GM19238 (cell line): ENCODE measurements around the gene GRK5.

Source experiments
- DNase-seq: peaks from one replicate; pipeline ENCODE4 v3.0.0; 2011; ENCODE audit warnings: low spot score; ENCODE audit not compliant: insufficient read length

Gene GRK5

DNA sequence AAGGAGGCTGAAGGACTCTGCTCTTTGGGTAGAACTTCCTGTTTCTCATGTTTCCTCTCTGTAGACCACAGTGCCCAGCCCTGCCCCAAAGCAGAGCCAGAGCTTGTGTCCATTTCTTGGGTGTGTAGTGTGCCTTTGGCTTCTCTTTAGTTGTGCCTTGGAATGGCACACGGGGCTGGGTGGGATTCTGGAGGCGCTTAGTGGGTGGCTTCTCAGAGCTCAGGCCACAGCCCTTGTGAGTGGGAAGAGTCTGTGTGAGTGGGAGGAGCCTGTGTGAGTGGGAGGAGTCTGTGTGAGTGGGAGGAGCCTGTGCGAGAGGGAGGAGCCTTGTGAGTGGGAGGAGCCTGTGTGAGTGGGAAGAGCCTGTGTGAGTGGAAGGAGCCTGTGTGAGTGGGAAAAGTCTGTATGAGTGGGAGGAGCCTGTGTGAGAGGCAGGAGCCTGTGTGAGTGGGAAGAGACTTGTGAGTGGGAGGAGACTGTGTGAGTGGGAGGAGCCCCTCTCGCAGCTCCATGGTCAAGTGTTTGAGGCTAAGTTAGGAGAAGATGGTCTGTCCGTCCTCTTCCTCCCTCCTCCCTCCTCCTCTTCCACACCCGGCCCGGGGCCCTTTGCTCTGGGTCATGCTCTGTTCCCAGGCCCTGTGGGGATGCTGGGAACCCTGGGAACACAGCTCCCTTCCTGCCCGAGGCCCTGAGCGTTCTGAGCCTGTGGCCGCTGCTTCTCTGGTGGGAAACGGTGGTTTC is 153.0 kb downstream of the GRK5 start:
- no peak for DNase-seq

DNA sequence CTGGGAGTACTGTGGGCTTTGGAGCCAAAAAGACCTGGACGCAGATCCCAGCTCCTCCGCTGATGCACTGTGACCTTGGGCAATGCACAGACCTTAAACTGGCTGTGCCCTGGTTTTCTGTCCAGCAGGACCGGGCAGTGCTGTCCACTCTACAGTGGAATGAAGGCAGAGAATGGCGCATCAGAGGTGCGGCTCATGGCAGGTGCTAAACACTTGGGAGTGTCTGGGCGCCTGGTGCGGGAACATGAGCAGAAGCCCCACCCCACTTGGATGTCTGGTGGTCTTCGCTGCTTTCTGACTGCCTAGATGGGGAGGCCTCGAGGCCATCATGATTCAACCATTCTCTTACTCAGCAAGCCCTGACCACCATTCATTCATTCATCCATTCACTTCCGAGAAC is 153.7 kb downstream of the GRK5 start:
- DNase-seq, result no peak

DNA sequence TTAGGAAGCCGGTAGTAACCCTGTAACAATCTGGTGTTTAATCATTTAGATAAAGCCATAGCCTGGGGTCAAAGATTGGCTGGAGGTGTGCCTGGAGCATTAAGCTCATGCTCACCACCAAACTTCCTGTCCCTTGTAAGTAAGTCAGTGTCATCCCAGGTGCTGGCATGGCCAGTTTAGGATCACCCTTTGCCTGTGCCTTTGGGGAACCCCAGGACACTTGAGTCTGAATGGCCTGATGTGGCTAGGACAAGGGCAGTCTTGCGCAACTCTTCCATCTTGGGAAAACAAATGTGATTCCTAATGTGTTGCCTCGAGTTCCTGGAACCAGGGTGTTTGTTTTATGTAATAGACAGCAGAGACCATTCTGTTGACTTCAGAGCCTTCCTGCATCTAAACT is 154.8 kb downstream of the GRK5 start:
- no peak for DNase-seq

DNA sequence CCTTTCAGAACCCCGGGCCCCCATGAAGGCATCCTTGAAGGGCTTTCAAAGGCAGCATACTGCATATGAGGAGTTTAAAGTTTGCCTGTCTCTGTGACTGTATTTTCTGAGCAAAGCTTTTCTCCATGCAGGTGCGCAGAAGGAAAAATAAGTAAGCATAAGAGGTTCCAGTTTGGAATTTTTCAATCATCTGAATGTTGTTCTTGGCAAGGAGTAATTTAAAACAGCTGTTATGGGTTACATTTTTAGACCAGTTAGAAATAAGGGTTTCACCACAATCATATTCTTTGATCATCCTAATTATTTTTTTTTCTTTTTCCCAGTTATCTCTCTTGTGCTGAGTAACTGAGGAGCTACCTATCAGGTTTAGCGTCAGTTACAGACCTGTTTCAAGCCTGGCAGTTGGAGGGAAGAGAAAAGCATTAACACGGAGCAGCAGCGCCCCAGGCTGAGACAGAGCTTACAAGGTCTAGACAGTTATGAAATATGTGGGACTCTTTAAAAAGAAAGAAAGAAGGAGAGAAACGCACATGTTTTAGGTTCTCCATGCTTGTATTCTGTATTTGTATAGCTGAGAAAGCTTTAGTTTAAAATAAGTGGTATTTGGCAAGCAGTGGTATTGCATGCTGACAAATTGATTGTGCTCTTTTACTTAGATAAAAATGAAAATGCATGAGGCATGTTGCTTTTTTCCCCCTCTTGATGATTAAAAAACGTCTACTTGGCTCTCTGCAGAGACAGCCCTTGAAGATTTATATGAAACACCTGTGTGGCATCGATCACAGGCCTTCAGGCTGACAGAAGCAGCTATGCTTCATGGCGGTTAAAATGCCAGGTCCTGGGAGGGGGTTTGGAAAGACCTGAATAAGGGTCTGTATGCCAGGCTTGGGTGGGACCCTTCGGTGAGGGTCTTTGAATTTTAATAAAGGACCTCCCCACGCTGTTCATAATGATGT is 157.6 kb downstream of the GRK5 start:
- no peak for DNase-seq

DNA sequence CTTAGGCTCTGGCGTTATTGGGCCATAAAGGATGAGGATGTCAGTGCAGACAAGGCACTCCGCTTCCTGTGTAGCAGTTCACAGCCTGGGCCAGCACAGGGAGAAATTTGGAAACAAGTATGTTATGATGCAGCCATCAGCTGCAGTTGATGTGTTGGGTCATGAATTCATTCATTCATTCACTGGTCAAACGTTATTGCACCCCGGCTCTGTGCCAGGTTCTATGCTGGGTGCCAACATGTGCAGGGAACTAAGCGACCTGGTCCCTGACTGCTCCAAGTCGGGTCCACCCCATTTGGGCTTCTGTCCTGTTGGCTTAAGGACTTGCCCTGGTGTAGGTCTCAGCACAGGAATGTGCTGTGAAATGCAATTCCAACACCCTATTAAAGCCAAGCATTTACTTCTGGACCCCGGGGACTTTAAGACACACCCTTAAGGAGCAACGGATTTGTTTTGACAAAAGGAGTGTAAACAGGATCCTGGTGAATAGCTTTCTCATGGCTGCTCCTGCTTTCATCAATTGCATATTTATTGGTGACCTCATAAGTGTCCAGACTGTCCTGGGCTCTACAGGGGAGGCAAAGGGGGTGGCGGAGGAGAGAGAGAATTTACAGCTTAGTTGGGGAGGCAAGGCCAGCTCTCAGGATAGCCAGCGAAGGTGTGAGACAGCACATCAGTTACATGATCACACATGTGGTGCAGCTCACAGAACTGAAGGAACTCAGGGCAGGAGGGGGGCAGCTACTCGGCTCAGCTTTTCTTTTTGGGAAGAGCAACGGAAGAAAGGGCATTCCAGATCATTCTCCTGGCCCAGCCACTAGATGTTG is 158.6 kb downstream of the GRK5 start:
- DNase-seq, result no peak

DNA sequence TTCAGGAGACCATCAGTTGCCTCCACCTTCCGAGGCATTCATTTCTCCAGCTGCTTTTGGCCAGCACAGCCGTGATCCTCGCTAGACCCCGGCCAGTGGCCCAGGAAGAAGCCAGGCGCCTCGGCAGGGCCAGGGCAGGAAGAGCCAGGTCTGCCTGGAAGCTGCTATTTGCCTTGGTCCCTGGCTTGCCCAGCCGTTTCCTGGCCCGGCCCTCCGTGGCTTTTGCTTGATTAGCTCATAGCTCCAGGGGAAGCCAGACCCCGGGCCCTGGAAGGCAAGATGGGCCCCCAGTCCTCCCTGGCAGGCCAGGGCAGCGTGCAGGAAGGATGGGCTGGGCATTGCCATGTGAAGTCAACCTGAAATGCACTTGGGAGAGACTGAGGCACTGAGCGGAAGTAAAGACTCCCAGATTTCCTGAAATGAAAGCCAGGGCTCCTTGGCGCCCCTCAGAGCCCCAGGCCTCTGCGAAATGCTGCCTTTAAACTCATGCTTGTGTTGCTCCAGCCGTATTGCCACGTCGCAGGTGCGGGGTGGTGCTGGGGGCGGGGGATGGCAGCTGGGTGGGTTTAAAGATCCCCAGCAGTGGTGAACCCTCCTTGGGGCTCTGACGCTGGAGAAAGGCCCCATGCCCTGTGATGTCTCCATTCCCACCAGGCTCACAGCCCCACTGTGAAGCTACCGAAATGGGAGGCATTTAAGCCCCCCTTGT is 160.6 kb downstream of the GRK5 start:
- no peak for DNase-seq

DNA sequence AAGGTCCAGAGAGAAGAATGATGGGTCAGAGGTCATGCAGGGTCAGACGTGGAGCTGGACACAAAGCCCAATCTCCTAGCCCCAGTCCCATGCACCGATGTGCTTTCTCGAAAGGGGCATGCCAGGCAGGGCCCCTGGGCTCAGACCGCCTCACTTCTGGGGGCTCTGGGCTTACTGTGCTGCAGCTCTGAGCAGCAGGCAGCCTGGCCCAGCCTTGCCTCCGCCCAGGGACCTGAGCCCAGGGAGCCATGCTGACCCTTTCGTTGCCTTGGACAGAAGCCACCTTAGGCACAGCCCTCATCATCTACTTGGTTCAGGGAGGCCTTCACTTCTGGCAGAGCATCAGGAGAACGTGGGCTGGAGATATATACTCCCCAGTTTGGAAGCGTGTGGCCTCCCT is 161.2 kb downstream of the GRK5 start:
- no peak for DNase-seq

DNA sequence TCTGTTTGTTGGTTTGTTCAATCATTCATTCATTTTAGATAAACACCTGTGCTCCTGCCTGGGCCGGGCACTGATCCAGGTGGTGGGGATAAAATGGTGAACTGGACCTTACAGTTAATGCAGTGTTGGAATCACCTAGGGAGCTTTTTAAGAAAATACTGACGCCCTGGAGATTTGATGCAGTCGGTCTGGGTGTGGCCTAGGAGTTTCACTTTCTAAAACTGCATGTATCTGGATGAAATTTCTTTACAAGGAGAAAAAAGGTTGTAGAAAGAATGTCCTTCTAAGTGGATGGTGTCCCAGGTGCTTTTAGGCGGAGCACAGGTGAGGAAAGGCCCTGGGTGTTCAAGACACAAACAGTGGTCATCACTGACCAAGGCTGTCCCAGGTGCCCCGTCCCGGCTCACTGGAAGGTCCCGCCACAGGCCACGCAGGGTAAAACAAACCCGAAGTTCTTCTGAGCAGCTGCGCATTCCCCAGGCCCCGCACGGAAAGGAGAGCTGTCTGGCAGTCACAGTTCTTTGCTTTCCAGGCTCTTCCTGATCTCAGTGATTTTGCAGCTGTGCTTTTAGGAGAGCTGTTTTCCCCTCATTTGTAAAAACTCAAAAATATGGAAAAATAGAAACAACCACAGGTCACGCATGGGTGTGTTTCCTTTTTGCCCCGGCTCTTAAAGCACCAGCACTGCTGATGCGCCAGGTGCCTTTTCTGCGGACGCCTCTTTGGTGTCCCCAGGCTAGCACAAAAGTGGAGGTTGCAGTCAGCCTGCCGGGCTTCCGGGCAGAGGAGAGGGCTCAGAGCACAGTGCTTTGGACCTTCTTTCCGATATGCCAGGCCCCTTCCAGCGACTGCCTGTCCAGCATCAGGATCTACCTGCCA is 161.9 kb downstream of the GRK5 start:
- peak; percentile 69 for DNase-seq

DNA sequence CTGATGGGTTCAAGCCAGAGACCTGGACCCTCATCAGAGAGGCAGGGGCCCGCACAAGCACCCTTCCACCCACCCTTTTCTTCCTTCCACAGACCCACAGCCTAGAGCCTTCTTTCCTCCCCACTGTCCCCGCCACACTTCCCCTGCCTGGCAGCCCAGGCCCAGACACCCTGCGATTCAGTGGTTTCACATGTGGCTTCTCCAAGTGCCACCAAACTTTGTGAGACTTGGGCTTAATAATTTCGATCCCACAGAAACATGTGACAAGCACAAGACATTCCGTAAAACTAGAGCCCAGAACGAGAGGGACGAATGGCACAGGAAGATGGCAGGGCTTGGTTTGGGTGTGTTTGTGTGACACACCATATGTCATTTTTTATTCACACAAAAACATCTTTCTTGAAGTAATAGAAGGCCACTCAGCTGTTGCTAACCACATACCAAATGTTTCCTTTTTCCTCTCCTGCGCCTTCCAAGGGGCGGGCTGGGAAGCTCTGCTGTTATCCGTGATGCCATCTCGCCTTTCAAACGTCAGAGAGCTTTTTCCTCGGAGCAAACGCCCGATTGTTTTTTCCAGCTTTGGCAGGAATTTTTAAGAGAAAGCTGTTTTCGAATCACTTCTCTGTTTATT is 162.9 kb downstream of the GRK5 start:
- DNase-seq, result no peak

DNA sequence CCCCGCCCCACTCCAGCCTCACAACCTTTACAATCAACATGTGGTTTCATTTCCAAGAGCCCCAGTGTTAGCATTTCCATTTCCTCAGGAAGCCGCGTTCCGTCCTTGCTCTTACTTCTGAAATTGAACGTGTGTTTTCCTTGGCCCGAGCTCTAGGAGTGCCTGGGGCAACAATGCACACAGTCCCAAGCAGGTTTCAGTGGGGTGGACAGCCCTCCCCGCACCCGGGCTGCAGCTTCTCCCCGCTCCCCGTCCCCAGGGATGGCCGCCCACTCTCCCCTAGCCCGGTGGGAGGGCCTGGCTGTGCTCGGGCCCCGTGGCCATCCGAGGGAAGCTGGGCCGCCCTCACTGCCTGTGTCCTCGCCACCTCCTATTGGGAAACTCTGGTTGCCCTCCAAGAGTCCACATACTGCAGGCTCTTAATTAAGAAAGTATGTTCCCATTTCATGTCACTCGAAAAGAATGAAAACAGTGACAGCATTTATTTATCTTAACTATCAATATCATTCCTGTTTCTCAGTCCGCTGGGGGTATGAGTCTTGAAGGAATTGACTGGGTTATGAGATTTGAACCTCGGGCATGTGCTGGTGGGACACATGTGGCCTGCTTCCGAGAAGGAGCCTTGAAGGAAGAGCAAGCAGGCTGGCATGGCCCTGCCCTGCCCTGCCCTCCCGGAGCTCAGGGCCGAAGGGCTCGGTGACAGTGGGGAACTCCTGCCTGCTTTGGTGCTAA is 163.8 kb downstream of the GRK5 start:
- no peak for DNase-seq

DNA sequence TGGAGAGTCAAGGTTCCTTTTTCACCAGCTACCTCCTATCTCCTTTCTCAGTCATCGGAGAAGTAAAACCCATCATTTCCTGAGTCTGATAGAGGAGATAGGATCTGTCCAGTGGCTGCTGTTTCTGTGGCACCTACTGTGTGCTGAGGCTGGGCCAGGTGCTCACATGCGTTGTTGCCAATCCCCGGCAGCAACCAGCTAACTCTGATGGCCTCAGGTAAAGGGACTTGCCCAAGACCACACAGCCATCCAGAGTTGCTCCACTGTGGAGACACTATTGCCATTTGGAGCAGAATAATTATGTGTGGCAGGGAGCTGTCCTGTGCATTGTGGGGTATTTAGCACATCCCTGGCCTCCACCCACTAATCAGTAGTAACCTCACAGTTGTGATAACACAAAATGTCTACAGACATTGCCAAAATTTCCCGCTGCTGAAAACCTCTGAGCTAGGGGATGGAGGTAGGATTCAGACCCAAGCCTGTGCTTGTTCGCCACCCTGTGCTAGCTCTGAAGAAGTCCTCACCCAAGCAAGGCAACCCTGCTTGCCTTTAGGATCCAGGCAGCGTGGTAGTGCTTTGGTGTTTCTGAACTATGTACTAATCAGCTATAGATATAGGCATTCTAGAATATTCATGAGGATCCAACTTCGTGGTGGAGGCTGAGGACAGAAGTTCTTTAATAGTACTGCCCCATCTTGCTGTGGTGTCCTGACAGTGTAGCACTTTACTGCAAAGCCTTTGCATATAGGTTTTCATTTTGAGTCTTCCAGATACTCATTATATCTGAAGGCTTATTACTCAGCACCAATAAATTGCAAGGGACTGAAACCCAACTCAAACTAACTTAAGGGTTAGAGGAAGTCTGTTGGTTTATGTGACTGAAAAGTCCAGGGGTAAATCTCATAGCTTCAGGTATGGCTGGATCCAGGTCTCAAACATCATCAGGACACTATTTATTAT is 164.6 kb downstream of the GRK5 start:
- DNase-seq, result no peak

DNA sequence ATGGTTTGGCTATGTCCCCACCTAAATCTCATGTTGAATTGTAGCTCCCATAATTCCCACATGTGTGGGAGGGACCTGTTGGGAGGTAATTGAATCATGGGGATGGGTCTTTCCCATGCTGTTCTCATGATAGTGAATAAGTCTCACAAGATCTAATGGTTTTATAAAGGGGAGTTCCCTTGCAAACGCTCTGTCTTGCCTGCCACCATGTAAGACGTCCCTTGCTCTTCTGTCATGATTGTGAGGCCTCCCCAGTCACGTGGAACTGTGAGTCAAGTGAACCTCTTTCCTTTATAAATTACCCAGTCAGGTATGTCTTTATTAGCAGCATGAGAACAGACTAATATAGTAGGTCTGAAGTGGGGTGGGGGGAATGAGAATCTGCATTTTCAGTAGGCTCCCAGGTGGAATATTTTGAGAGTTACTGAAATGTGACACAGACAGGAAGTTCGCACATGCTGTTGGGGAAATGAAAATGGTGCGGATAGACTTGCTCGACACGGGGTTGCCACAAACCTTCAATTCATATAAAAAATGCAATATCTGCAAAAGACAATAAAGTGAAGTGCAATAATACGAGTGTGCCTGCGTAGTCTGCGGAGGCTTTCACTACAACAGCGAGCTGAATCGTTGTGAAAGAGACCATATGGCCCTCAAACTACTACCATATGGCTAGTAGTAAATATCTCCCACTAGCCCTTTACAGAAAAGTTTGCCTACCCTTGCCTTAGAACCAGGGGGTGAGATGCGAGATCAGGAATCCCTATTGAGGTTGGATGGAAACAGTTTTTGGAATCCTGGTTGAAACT is 166.1 kb downstream of the GRK5 start:
- no peak for DNase-seq

DNA sequence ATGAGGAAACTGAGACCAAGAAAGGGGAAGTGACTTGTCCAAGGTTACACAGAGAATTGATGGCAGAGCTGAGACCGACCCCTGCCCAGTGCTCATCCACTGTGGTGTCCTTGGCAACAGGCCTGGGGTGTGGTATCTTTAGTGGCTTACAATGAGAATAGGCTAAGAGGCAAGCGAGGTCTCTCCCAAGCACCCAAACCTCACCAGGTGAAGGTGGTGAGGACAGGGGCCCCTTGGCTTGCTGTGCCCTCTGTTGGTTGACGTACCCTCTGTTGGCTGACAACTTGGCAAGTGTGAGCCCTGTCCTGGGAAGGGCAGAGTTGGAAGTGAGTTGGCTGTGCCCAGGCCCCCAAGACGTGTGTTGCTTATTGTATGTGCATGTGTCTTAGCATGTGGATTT is 166.9 kb downstream of the GRK5 start:
- no peak for DNase-seq

DNA sequence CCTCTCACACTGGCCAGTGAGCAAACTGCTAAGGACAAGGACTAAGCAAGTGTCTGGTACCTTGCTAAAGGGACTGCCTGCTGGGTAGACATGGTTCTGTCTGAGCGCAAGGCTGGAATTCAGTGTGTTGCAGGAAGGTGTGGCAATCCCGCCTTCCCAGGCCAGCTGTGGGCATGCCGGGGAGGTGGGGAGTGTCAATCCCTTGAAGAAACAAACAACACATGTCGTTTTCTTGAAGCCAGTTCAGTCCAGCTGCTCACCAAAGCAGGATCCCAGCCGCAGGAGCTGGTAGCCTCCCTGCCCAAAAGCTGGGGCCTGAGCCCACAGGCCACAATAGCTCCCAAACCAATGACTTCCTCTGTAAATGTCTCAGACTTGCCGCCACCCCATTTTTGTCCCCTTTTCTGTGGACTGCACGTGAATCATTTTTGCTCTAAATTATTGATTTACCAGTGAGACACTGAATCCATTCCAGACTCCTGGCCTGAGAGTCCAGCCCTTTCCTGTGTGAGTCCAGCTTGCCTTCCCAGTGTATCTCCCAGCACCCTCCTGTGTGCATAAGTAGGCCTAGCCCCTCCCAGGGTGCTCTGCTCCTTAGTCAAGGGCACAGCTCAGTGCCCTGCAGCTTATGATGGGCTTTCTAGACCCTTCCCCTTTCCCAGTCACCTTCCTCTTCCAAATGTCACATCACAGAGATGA is 168.4 kb downstream of the GRK5 start:
- DNase-seq, result no peak

DNA sequence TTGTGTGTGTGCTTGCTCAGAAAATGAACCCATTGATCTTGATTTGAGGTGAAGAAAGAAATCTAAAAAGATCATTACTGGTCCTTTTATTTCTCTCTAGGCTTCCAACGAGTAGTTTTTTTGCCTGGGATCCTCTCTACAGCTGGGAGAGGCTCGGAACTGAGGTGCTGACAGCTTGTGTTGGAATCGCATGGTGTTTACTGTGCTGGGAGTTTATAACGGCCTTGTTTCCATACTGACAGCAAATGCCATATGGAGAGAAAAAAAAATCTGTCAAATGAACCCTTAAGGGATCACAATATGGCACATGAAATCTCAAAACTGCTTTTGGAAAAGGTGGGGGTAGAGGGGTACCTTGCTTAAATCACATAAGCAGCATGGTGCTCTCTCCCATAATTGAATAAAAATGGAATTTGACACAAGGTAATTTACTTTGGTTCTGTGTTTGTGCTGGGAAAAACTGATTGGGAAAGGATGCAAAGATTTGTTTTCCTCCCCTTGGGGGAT is 170.1 kb downstream of the GRK5 start:
- no peak for DNase-seq
